ENCODE data around the gene NFIX. TPM values are rescaled to one million over a fixed set of nuclear protein-coding genes. Genes with fewer than 3 reads are reported as not detected.

The NFIX gene
- total and polyA plus RNA-seq, 7 experiments from 2014 or later, result 0.41 to 7.7 (median 5.9) TPM

- peaks cover 27 to 59% (median 38%) of the 10 kb centered on the region in 5 donors for H3K27me3 Mint-ChIP-seq
Measured at GRCh38 chr19:13024126-13024950, 29.1 kb downstream of the NFIX start.

DNA sequence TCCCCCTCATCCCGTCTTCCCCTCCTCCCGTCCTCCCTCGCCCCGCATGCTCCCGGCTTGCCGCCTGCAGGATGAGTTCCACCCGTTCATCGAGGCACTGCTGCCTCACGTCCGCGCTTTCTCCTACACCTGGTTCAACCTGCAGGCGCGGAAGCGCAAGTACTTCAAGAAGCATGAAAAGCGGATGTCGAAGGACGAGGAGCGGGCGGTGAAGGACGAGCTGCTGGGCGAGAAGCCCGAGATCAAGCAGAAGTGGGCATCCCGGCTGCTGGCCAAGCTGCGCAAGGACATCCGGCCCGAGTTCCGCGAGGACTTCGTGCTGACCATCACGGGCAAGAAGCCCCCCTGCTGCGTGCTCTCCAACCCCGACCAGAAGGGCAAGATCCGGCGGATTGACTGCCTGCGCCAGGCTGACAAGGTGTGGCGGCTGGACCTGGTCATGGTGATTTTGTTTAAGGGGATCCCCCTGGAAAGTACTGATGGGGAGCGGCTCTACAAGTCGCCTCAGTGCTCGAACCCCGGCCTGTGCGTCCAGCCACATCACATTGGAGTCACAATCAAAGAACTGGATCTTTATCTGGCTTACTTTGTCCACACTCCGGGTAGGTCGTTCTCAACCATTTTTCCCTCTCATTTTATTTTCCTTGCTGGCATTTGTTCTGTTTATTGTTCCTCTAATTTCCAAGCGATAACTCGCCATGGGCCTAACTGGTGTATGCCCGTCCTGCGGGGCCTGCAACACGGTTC, 29.8 kb downstream of the NFIX start:
- Histone ChIP-seq H3K4me1 (ENCODE audit: control insufficient read depth in 2 of 2, insufficient read depth in 2 of 2, low read length in 2 of 2) (peaks cover 4 to 11% of the 10 kb centered on the region in 2 donors), H3K4me3 (ENCODE audit: low read length) (no peak overlapping the region), H3K27ac (ENCODE audit: low read depth, low read length) (no peak overlapping the region), H3K27me3 (ENCODE audit: control insufficient read depth in 2 of 2, insufficient read depth in 2 of 2, low read length in 2 of 2) (peaks cover 3 to 5% of the 10 kb centered on the region in 2 donors), H3K36me3 (ENCODE audit: control insufficient read depth in 2 of 3, insufficient read depth in 3 of 3, low read length in 3 of 3) (no peaks in the 10 kb centered on the region), H3K9me3 (ENCODE audit: control insufficient read depth in 2 of 3, low read length in 3 of 3) (no peaks in the 10 kb centered on the region)
- Mint-ChIP-seq H3K9me3 (peaks cover 0 to 1% (median 0%) of the 10 kb centered on the region in 11 donors), H3K36me3 (peaks cover 0 to 26% (median 20%) of the 10 kb centered on the region in 5 donors), H3K27ac (no peak overlapping the region), H3K4me1 (peaks cover 6 to 35% (median 22%) of the 10 kb centered on the region in 7 donors), H3K27me3 (peaks cover 27 to 53% (median 35%) of the 10 kb centered on the region in 5 donors), H3K4me3 (peak overlapping the region in 8 of 10 donors; percentile 13 to 77 (median 63))
- intact Hi-C loops (cut with micrococcal nuclease), result no loop called here
- ChIA-PET CTCF (no interaction called here), POLR2A (interaction anchor here (0.8 kb wide), 1 partner anchor 15 kb away, joined by 3 read pairs; no protein-coding TSS in a partner anchor)
- DNase-seq (no peak), ATAC-seq (no peak)

More at GRCh38 chr19:13024126-13024950, 29.1 kb downstream of the NFIX start:
- Histone ChIP-seq H3K4me3 (ENCODE audit: low read length) (no peak overlapping the region), H3K36me3 (ENCODE audit: control insufficient read depth in 2 of 3, insufficient read depth in 3 of 3, low read length in 3 of 3) (no peaks in the 10 kb centered on the region), H3K4me1 (ENCODE audit: control insufficient read depth in 2 of 2, insufficient read depth in 2 of 2, low read length in 2 of 2) (peaks cover 4 to 11% of the 10 kb centered on the region in 2 donors), H3K9me3 (ENCODE audit: control insufficient read depth in 2 of 3, low read length in 3 of 3) (no peaks in the 10 kb centered on the region), H3K27me3 (ENCODE audit: control insufficient read depth in 2 of 2, insufficient read depth in 2 of 2, low read length in 2 of 2) (peaks cover 3 to 5% of the 10 kb centered on the region in 2 donors), H3K27ac (ENCODE audit: low read depth, low read length) (no peak overlapping the region)
- ChIA-PET POLR2A (interaction anchor here (0.8 kb wide), 1 partner anchor 14 kb away, joined by 3 read pairs; no protein-coding TSS in a partner anchor), CTCF (interaction anchor here (1.2 kb wide), 1 partner anchor 36 kb away, joined by 3 read pairs; no protein-coding TSS in a partner anchor)
- peaks cover 0 to 1% (median 0%) of the 10 kb centered on the region in 11 donors for H3K9me3 Mint-ChIP-seq
- H3K27ac Mint-ChIP-seq, result no peak overlapping the region
- H3K36me3 Mint-ChIP-seq, result peaks cover 0 to 26% (median 20%) of the 10 kb centered on the region in 5 donors
- peaks cover 6 to 35% (median 22%) of the 10 kb centered on the region in 7 donors for H3K4me1 Mint-ChIP-seq
- intact Hi-C loops (cut with micrococcal nuclease), result no loop called here
- DNase-seq (no peak), ATAC-seq (peak; percentile 16)
- H3K4me3 Mint-ChIP-seq, result peak overlapping the region; percentile 52 to 77 (median 68)

DNA sequence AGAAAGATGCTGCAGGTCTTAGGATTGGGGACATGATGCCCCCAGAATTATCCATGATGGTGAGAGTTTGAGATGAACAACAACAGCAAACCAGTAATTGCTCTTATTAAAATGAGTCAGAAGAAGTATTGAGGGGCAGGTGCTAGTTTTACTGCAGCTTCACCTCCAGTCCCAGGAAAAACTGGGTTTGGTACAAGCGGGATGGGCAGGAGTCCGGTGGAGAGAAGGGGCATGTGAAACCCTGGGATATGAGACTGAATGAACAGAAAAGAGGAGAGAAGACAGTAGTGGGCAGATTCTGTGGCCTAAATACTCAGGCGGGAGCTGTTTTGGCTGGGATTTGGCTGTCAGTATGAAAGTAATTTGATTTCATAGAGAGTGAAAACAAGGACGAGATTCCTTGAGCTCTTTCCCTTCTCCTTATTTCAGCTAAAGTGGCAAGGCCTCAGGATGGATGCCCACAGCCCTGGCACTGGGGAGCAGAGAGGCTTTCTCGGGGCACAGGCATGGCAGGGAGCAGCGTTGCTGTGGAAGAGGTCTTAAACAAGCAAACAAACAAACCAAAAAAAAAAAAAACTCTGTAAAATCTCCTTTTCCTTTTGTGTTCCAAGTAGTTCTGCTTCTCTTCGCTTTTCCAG, 30.7 kb downstream of the NFIX start:
- Histone ChIP-seq H3K36me3 (ENCODE audit: control insufficient read depth in 2 of 3, insufficient read depth in 3 of 3, low read length in 3 of 3) (no peaks in the 10 kb centered on the region), H3K9me3 (ENCODE audit: control insufficient read depth in 2 of 3, low read length in 3 of 3) (no peaks in the 10 kb centered on the region), H3K4me1 (ENCODE audit: control insufficient read depth in 2 of 2, insufficient read depth in 2 of 2, low read length in 2 of 2) (peaks cover 4 to 11% of the 10 kb centered on the region in 2 donors), H3K4me3 (ENCODE audit: low read length) (no peak overlapping the region), H3K27me3 (ENCODE audit: control insufficient read depth in 2 of 2, insufficient read depth in 2 of 2, low read length in 2 of 2) (peaks cover 3 to 5% of the 10 kb centered on the region in 2 donors), H3K27ac (ENCODE audit: low read depth, low read length) (no peak overlapping the region)
- DNase-seq (no peak), ATAC-seq (no peak)
- Mint-ChIP-seq H3K4me1 (peaks cover 6 to 35% (median 22%) of the 10 kb centered on the region in 7 donors), H3K9me3 (peaks cover 0 to 1% (median 0%) of the 10 kb centered on the region in 11 donors), H3K36me3 (peaks cover 0 to 26% (median 20%) of the 10 kb centered on the region in 5 donors), H3K27ac (peak overlapping the region in 1 of 9 donors; percentile 32), H3K27me3 (peaks cover 27 to 49% (median 35%) of the 10 kb centered on the region in 5 donors), H3K4me3 (peak overlapping the region in 5 of 10 donors; percentile 13 to 30 (median 15))
- POLR2A ChIA-PET, result no interaction called here
- intact Hi-C loops (cut with micrococcal nuclease), result no loop called here
- CTCF ChIA-PET, result no interaction called here

GRCh38 chr19:13026462-13027370, 31.4 kb downstream of the NFIX start:
- Mint-ChIP-seq H3K27me3 (peaks cover 27 to 43% (median 33%) of the 10 kb centered on the region in 5 donors), H3K4me3 (peak overlapping the region in 2 of 10 donors; percentile 17 to 53), H3K27ac (peak overlapping the region in 1 of 9 donors; percentile 32), H3K4me1 (peaks cover 6 to 35% (median 22%) of the 10 kb centered on the region in 7 donors), H3K36me3 (peaks cover 0 to 26% (median 20%) of the 10 kb centered on the region in 5 donors), H3K9me3 (peaks cover 0 to 1% (median 0%) of the 10 kb centered on the region in 11 donors)
- H3K27ac ChIP-seq (ENCODE audit: low read depth, low read length), result no peak overlapping the region
- peaks cover 4 to 11% of the 10 kb centered on the region in 2 donors for H3K4me1 ChIP-seq (ENCODE audit: control insufficient read depth in 2 of 2, insufficient read depth in 2 of 2, low read length in 2 of 2)
- no peak for ATAC-seq
- CTCF ChIA-PET, result interaction anchor here (1.0 kb wide), 1 partner anchor 49 kb away, joined by 6 read pairs; no protein-coding TSS in a partner anchor
- POLR2A ChIA-PET, result interaction anchor here (1.1 kb wide), 1 partner anchor 13 kb away, joined by 3 read pairs; no protein-coding TSS in a partner anchor
- no peaks in the 10 kb centered on the region for H3K36me3 ChIP-seq (ENCODE audit: control insufficient read depth in 2 of 3, insufficient read depth in 3 of 3, low read length in 3 of 3)
- intact Hi-C loops (cut with micrococcal nuclease), result no loop called here
- H3K4me3 ChIP-seq (ENCODE audit: low read length), result no peak overlapping the region
- no peak for DNase-seq
- H3K9me3 ChIP-seq (ENCODE audit: control insufficient read depth in 2 of 3, low read length in 3 of 3), result no peaks in the 10 kb centered on the region
- H3K27me3 ChIP-seq (ENCODE audit: control insufficient read depth in 2 of 2, insufficient read depth in 2 of 2, low read length in 2 of 2), result peaks cover 3 to 5% of the 10 kb centered on the region in 2 donors

DNA sequence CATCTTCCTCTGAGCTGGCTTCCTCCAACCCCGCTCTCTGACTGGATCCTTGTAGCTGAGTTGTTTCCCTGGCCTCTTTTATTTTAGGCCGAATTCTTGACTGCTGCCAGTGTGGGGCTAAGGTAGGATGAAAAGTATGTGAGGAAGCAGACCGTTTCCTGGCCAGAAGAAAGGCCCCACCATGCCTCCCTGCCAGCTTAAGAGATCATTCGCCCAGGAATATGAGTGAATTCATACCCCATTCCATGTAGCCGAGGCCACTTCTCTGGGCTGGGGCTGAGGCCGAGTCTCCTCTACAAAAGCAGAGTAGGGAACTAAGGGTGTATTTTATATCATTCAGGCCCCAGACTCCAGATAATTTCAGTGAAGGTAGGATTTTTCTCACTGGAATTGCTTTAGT, 32.3 kb downstream of the NFIX start:
- no peak for DNase-seq
- Mint-ChIP-seq H3K36me3 (peaks cover 0 to 26% (median 20%) of the 10 kb centered on the region in 5 donors), H3K4me1 (peaks cover 8 to 26% (median 22%) of the 10 kb centered on the region in 7 donors), H3K9me3 (peaks cover 0 to 1% (median 0%) of the 10 kb centered on the region in 11 donors), H3K27me3 (peaks cover 20 to 36% (median 27%) of the 10 kb centered on the region in 5 donors), H3K4me3 (no peak overlapping the region), H3K27ac (no peak overlapping the region)
- Histone ChIP-seq H3K4me3 (ENCODE audit: low read length) (no peak overlapping the region), H3K27me3 (ENCODE audit: control insufficient read depth in 2 of 2, insufficient read depth in 2 of 2, low read length in 2 of 2) (peaks cover 3 to 5% of the 10 kb centered on the region in 2 donors), H3K9me3 (ENCODE audit: control insufficient read depth in 2 of 3, low read length in 3 of 3) (no peaks in the 10 kb centered on the region), H3K36me3 (ENCODE audit: control insufficient read depth in 2 of 3, insufficient read depth in 3 of 3, low read length in 3 of 3) (no peaks in the 10 kb centered on the region), H3K27ac (ENCODE audit: low read depth, low read length) (no peak overlapping the region), H3K4me1 (ENCODE audit: control insufficient read depth in 2 of 2, insufficient read depth in 2 of 2, low read length in 2 of 2) (peaks cover 4 to 11% of the 10 kb centered on the region in 2 donors)
- ChIA-PET CTCF (interaction anchor here (1.0 kb wide), 1 partner anchor 50 kb away, joined by 6 read pairs; no protein-coding TSS in a partner anchor), POLR2A (interaction anchor here (1.1 kb wide), 1 partner anchor 14 kb away, joined by 3 read pairs; no protein-coding TSS in a partner anchor)
- intact Hi-C loops (cut with micrococcal nuclease), result no loop called here
- ATAC-seq, result no peak

All from naive thymus-derived CD4-positive, alpha-beta T cell (primary cell).